Activated T-helper 1 cell treated with Interleukin-2 at 50 U/mL for 16 hours (primary cell): Measurements from ENCODE around the gene EDA.

Experiments used
- DNase-seq: peaks from one replicate; pipeline ENCODE4 v3.0.0-alpha.2; 2020; ENCODE audit warnings: low read depth

The EDA gene

GRCh38 chrX:70066646-70067045 lies 450.7 kb downstream of the EDA start:
- DNase-seq, result no peak

DNA sequence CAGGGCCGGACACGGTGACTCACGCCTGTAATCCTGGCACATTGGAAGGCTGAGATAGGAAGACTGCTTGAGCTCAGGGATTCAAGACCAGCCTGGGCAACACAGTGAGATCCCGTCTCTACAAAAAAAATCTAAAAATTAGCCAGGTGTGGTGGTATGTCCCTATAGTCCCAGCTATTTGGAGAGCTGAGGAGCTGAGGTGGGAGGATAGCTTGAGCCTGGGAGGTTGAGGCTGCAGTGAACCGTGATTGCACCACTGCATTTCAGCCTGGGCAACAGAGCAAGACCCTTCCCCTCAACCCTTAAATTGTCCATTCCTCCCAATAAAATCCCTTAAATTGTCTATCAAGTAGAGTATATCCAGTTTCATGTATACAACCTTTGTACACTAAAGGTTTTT lies 463.4 kb downstream of the EDA start:
- DNase-seq, result no peak

- DNase-seq, result no peak
Measured at GRCh38 chrX:70079870-70080269, 464.0 kb downstream of the EDA start.

GRCh38 chrX:70082723-70083122 lies 466.8 kb downstream of the EDA start:
- no peak for DNase-seq

DNA sequence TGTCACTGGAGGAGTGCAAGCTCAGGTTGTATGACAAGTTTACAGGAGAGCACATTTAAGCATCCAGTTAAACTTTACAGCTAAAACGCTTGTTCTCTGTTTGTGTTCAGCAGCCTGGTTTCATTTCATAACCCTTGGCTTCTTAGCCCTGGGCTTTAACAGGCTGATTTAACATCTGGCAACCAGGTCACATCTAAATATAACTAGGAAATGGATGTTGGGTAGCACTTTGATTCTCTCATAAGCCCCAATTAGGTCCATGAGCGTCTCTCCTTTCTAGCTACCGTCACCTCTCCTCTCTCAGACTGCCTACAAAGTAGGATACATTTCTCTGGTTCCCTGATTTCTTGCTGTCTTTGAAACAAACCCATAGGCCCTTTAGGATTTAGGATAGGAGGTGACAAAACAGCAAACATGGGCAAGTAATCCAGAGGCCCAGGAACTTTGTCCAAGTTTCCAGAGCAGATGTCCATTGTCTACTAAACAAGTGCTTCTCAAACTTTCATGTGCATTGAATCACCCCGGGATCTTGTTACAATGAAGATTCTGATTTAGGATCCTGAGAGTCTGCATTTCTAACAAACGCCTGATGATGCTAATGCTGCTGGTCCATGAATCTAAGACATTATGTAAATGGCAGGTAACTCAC lies 468.8 kb downstream of the EDA start:
- DNase-seq, result no peak

GRCh38 chrX:70087857-70088630 lies 472.1 kb downstream of the EDA start:
- DNase-seq, result no peak

DNA sequence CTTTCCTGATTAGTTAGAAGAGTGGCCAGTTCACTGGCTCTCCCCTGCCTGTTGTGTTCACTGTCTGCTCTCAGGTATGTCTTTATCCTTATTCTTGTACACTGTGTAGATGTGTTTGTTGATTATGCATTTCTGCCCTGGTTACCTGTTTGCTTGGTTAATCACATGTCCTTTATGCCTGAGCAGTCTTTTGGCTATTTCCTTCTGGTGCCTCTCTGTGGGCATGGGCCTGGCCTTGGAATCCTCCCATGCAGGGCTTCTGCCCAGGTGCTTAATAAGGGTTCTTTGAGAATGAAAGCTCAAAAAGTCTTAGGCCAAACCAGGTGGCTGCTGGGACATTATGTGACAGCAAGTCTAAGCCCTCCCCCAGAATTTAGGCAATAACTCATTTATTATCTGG lies 472.8 kb downstream of the EDA start:
- DNase-seq, result no peak
